GOT3 (cell line): ENCODE data around the gene KANTR.
A peak's percentile ranks its signal among the peaks of the same experiment; 100 is the strongest.

ENCODE experiments used
- DNase-seq: peaks from one replicate; lab custom pipeline; 2025; ENCODE audit warnings: mixed read lengths; lab: John Stamatoyannopoulos, UW

The KANTR gene

GRCh38 chrX:53093748-53094581 is at the start of gene KANTR:
KANTR (plus strand) TSS chrX:53094142; CDS start chrX:53124273, 30,131 bp downstream.
- DNase-seq = peak; percentile 22

- DNase-seq = no peak
Measured at GRCh38 chrX:53044995-53045394, 48.9 kb upstream of the KANTR start.

GRCh38 chrX:53047228-53047627 is 46.7 kb upstream of the KANTR start:
- no peak for DNase-seq

GRCh38 chrX:53048169-53049126 is 45.5 kb upstream of the KANTR start, which contains the start of gene GPR173:
GPR173 (plus strand) TSS chrX:53048789; CDS start chrX:53076622, 27,833 bp downstream.
- DNase-seq = no peak

- DNase-seq = no peak
Measured at GRCh38 chrX:53049127-53049517, 44.8 kb upstream of the KANTR start.

- no peak for DNase-seq
Measured at GRCh38 chrX:53050841-53051240, 43.1 kb upstream of the KANTR start.

- DNase-seq = no peak
Measured at GRCh38 chrX:53055244-53055849, 38.6 kb upstream of the KANTR start.

- DNase-seq = no peak
Measured at GRCh38 chrX:53056292-53056691, 37.6 kb upstream of the KANTR start.

- DNase-seq = no peak
Measured at GRCh38 chrX:53065104-53065503, 28.8 kb upstream of the KANTR start.

GRCh38 chrX:53071064-53071463 is 22.9 kb upstream of the KANTR start:
- no peak for DNase-seq

- DNase-seq = peak; percentile 5
Measured at GRCh38 chrX:53071604-53072417, 22.1 kb upstream of the KANTR start.

- no peak for DNase-seq
Measured at GRCh38 chrX:53072418-53073114, 21.4 kb upstream of the KANTR start.

- DNase-seq = no peak
Measured at GRCh38 chrX:53073115-53073586, 20.8 kb upstream of the KANTR start.

- DNase-seq = no peak
Measured at GRCh38 chrX:53075011-53075410, 18.9 kb upstream of the KANTR start.

- no peak for DNase-seq
Measured at GRCh38 chrX:53076671-53077070, 17.3 kb upstream of the KANTR start.

- no peak for DNase-seq
Measured at GRCh38 chrX:53077207-53078197, 16.4 kb upstream of the KANTR start.

GRCh38 chrX:53078943-53079342 is 15.0 kb upstream of the KANTR start:
- no peak for DNase-seq

GRCh38 chrX:53080628-53081580 is 13.0 kb upstream of the KANTR start:
- DNase-seq = no peak
